D721Med (cell line): ENCODE results near the gene DSG1.
"Not testable (repeated sequence)": the region's sequence is repeated elsewhere in the genome, so short reads cannot be mapped to it uniquely, and the experiment has no call there.

Source experiments
- DNase-seq: peaks from one replicate; pipeline ENCODE4 v3.0.0; 2011; ENCODE audit warnings: low spot score; ENCODE audit not compliant: insufficient read length
- FAIRE-seq: peaks from 2 replicates; lab custom pipeline; 2011; peaks lifted over from hg19 to GRCh38; lab: Jason Lieb, UNC
- TF ChIP-seq, protein P1 (sequence below): IDR thresholded peaks from 2 replicates; pipeline ENCODE4 v1.5.1; 2012; ENCODE audit warnings: mild to moderate bottlenecking, control low read depth; ENCODE audit not compliant: insufficient read depth; ENCODE audit errors: missing control alignments

DSG1 gene

DNA sequence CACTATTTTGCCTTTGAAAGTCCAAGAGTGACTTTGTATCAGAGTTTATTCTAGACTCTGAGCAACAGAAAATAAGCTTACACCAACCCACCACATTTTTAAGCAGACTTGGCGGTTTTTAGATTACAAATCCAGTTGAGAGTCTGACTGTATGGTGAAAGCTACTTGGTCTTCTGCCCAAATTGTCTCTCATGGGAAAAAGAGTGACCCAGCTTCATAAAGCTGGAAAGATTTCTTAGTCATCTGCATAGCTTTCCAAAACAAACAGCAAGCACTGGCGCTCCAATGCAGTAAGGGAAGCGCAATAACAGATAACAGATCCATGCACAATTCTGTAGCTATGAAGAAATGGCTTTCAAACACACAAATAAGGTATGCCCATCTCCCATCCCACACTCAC is 7.1 kb downstream of the DSG1 start:
- TF ChIP-seq, protein P1, sequence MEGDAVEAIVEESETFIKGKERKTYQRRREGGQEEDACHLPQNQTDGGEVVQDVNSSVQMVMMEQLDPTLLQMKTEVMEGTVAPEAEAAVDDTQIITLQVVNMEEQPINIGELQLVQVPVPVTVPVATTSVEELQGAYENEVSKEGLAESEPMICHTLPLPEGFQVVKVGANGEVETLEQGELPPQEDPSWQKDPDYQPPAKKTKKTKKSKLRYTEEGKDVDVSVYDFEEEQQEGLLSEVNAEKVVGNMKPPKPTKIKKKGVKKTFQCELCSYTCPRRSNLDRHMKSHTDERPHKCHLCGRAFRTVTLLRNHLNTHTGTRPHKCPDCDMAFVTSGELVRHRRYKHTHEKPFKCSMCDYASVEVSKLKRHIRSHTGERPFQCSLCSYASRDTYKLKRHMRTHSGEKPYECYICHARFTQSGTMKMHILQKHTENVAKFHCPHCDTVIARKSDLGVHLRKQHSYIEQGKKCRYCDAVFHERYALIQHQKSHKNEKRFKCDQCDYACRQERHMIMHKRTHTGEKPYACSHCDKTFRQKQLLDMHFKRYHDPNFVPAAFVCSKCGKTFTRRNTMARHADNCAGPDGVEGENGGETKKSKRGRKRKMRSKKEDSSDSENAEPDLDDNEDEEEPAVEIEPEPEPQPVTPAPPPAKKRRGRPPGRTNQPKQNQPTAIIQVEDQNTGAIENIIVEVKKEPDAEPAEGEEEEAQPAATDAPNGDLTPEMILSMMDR: no peak
- DNase-seq (no peak), FAIRE-seq (peak; percentile 11)

DNA sequence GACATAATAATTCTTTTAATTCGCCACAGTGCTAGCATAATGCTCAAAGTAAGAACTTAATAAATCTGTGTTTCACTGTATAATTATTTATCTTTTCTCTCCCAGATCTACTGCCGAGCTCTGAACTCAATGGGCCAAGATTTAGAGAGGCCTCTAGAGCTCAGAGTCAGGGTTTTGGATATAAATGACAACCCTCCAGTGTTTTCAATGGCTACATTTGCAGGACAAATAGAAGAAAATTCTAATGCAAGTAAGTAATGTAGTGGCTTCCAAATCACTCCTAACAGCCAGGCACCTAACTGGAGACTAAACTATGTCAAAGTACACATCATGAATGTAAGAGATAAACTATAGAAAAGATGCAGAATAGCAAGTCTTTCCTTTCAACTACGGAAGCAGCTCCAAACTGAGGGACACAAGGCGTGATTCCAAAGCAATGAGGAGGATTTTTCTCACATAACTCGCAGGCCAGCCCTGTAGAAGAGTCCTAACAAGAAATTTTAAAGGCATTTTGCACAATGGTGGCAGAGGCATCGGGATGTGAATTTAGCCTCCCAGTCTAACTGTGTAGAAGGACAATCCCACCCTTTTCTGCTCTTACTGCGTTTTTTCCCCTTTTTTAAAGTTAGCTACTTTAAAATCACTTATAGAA is 12.0 kb downstream of the DSG1 start:
- FAIRE-seq (no peak), DNase-seq (no peak)
- TF ChIP-seq, protein P1: no peak

DNA sequence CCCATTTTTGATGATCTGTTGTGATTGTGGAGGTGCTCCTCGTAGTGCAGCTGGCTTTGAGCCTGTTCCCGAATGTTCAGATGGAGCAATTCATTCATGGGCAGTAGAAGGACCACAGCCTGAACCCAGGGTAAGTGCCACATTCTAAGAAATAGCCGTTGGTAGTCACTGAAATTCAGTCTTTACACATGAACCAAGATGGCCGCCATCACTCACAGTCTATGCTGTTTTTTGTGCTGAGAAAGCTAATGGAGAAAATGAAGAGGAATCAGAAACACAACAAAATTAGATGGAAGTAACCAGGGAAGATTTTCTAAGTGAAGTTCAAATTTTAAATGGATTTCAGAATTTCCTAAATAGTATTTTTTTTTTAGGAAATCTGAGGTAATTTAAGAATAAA is 25.5 kb downstream of the DSG1 start:
- FAIRE-seq (no peak), DNase-seq (no peak)
- TF ChIP-seq, protein P1: no peak

DNA sequence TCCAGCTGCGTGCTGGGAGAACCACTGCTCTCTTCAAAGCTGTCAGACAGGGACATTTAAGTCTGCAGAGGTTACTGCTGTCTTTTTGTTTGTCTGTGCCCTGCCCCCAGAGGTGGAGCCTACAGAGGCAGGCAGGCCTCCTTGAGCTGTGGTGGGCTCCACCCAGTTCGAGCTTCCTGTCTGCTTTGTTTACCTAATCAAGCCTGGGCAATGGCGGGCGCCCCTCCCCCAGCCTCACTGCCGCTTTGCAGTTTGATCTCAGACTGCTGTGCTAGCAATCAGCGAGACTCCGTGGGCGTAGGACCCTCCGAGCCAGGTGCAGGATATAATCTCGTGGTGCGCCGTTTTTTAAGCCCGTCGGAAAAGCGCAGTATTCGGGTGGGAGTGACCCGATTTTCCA is 35.4 kb downstream of the DSG1 start:
- DNase-seq, FAIRE-seq: not testable (repeated sequence)

DNA sequence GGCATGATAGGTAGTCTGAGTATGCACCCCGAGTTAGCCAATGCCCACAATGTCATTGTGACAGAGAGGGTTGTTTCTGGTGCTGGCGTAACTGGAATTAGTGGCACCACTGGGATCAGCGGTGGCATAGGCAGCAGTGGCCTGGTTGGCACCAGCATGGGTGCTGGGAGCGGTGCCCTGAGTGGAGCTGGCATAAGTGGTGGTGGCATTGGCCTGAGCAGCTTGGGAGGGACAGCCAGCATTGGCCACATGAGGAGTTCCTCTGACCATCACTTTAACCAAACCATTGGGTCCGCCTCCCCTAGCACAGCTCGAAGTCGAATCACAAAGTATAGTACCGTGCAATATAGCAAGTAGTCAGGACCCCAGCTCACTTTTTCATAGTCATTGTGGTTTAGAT is 37.0 kb downstream of the DSG1 start:
- TF ChIP-seq, protein P1: no peak
- DNase-seq: no peak
- FAIRE-seq: no peak

DNA sequence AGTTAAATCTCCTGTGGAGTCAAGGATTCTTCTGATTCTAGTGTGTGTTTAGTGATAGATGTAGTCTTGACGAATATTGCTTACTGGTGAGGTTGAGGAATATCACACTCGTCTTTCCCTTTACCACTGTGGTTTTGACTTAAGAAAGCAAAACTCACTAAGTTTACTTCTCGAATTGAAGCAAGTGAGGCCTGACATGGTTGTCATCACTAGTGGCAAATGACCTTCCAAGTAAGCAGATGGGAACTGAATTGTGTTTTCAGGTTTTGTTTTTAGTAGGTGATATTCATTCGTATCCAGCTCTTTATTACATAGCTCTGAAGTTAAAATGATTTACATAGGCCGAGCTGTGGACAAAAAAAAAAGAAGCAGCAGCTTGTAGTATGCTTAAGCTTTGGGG is 38.1 kb downstream of the DSG1 start:
- TF ChIP-seq, protein P1: no peak
- FAIRE-seq (peak; percentile 48), DNase-seq (no peak)

DNA sequence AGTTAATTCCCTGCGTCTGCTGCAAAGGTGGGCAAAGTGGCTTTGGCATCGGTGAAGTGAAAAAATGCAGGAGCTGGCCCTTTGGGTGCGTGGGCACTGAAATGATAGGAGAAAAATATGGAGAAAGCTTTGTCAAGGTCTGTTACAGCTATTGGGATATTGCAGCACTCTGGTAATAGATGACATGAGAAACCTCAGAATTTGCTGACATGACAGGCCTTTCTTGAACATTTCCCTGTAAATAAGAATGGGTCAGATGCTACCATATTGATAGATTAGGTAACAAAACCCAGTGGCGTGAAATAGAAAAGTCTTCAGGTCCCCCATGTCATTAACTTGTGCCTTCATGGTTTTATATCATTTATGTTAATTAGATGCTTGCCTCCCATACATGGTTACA is 46.2 kb downstream of the DSG1 start:
- FAIRE-seq (no peak), DNase-seq (no peak)
- TF ChIP-seq, protein P1: no peak
